IMR-90 (cell line): ENCODE measurements around the gene MAU2.

ENCODE experiments used
- CHD1 ChIP-seq: IDR thresholded peaks from 2 replicates; pipeline ENCODE4 v1.6.1; 2012; ENCODE audit warnings: low read depth, low read length, improper control_type of control experiment
- MAZ ChIP-seq: IDR thresholded peaks from 2 replicates; pipeline ENCODE4 v1.6.1; 2012; ENCODE audit warnings: low read depth, mild to moderate bottlenecking, low read length, improper control_type of control experiment, moderate library complexity, borderline replicate concordance
- MXI1 ChIP-seq: IDR thresholded peaks from 2 replicates; pipeline ENCODE4 v1.6.1; 2012; ENCODE audit warnings: low read depth, mild to moderate bottlenecking, low read length, moderate library complexity, borderline replicate concordance
- POLR2A ChIP-seq: IDR thresholded peaks from 2 replicates; pipeline ENCODE4 v1.6.1; 2012; ENCODE audit warnings: mild to moderate bottlenecking, low read depth, low read length
- RAD21 ChIP-seq: IDR thresholded peaks from 2 replicates; pipeline ENCODE4 v1.6.1; 2012; ENCODE audit warnings: low read length, improper control_type of control experiment
- RFX5 ChIP-seq: IDR thresholded peaks from 2 replicates; pipeline ENCODE4 v1.8.0; 2012; ENCODE audit warnings: low read depth, mild to moderate bottlenecking, low read length, moderate library complexity
- TF ChIP-seq, protein P1 (sequence below): conservative IDR thresholded peaks from 2 replicates; pipeline ENCODE4 v1.5.1; 2012; ENCODE audit warnings: mild to moderate bottlenecking, low read depth, low read length, improper control_type of control experiment
- TF ChIP-seq, protein P2 (sequence below): fragments of 150-350 bp; IDR thresholded peaks from 2 replicates; pipeline ENCODE4 v1.6.1; 2017; ENCODE audit warnings: mild to moderate bottlenecking, antibody characterized with exemption, low read length, low read depth

GRCh38 chr19:19388568-19389555, 68.2 kb downstream of the MAU2 start:
- TF ChIP-seq, protein P1, sequence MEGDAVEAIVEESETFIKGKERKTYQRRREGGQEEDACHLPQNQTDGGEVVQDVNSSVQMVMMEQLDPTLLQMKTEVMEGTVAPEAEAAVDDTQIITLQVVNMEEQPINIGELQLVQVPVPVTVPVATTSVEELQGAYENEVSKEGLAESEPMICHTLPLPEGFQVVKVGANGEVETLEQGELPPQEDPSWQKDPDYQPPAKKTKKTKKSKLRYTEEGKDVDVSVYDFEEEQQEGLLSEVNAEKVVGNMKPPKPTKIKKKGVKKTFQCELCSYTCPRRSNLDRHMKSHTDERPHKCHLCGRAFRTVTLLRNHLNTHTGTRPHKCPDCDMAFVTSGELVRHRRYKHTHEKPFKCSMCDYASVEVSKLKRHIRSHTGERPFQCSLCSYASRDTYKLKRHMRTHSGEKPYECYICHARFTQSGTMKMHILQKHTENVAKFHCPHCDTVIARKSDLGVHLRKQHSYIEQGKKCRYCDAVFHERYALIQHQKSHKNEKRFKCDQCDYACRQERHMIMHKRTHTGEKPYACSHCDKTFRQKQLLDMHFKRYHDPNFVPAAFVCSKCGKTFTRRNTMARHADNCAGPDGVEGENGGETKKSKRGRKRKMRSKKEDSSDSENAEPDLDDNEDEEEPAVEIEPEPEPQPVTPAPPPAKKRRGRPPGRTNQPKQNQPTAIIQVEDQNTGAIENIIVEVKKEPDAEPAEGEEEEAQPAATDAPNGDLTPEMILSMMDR: no peak
- TF ChIP-seq POLR2A (no peak), MAZ (no peak), RAD21 (no peak), RFX5 (no peak), CHD1 (no peak), MXI1 (no peak)
- TF ChIP-seq, protein P2, sequence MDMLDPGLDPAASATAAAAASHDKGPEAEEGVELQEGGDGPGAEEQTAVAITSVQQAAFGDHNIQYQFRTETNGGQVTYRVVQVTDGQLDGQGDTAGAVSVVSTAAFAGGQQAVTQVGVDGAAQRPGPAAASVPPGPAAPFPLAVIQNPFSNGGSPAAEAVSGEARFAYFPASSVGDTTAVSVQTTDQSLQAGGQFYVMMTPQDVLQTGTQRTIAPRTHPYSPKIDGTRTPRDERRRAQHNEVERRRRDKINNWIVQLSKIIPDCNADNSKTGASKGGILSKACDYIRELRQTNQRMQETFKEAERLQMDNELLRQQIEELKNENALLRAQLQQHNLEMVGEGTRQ: no peak
